HepG2 (cell line): ENCODE data around the gene LLGL2. TPM values are rescaled to one million over a fixed set of nuclear protein-coding genes. Genes with fewer than 3 reads are reported as not detected.

ENCODE experiments used
- AGO2 ChIP-seq: fragments of 200-400 bp; formaldehyde crosslinking; optimal IDR thresholded peaks from 2 replicates; pipeline ENCODE3; 2017; ENCODE audit warnings: mild to moderate bottlenecking, low read depth, low read length, moderate library complexity
- ATAD3A ChIP-seq: sonication (generic); formaldehyde crosslinking; IDR thresholded peaks from 2 replicates; pipeline ENCODE4 v1.4.0; 2020; ENCODE audit warnings: missing genetic modification reagents
- CREB1 ChIP-seq, 2 experiments: fragments of 450-650 bp in 1 of 2; IDR thresholded peaks; 2 replicates each; pipeline ENCODE4 v1.6.1; 2016 to 2017; ENCODE audit warnings: control low read depth in 1 of 2, mild to moderate bottlenecking in 1 of 2, missing compliant biosample characterization in 1 of 2, missing genetic modification characterization in 1 of 2
- E2F1 ChIP-seq: sonication (generic); formaldehyde crosslinking; IDR thresholded peaks from 2 replicates; pipeline ENCODE4 v1.5.0; 2020; ENCODE audit warnings: missing genetic modification reagents
- FOXP1 ChIP-seq, 2 experiments: fragments of 450-650 bp in 1 of 2; IDR thresholded peaks; 2 replicates each; pipeline ENCODE4 v1.6.1; 2017 to 2018; ENCODE audit warnings: antibody characterized with exemption in 1 of 2
- KLF13 ChIP-seq: sonication (generic); formaldehyde crosslinking; IDR thresholded peaks from 2 replicates; pipeline ENCODE4 v1.4.0; 2020; ENCODE audit warnings: mild to moderate bottlenecking, missing genetic modification reagents
- MYC ChIP-seq: sonication (generic); formaldehyde crosslinking; IDR thresholded peaks from 2 replicates; pipeline ENCODE4 v1.9.0; 2021; ENCODE audit warnings: missing genetic modification reagents, borderline replicate concordance
- PHF5A ChIP-seq: IDR thresholded peaks from one replicate; pipeline ENCODE4 v1.6.1; 2018; ENCODE audit warnings: low read depth, missing genetic modification reagents; ENCODE audit not compliant: unreplicated experiment
- POLR2AphosphoS2 ChIP-seq: IDR thresholded peaks from 2 replicates; pipeline ENCODE4 v1.6.1; 2011; ENCODE audit warnings: low read depth, low read length, improper control_type of control experiment
- SKI ChIP-seq: fragments of 450-650 bp; IDR thresholded peaks from one replicate; pipeline ENCODE4 v1.6.1; 2018; ENCODE audit warnings: mild to moderate bottlenecking; ENCODE audit not compliant: partially characterized antibody
- TCF12 ChIP-seq, 2 experiments: fragments of 450-650 bp in 1 of 2; sonication (generic) in 1 of 2; formaldehyde crosslinking in 1 of 2; IDR thresholded peaks; 2 replicates each; pipeline versions ENCODE4 v1.6.1 to v1.8.0; 2017 to 2022; ENCODE audit warnings: antibody characterized with exemption in 1 of 2, mild to moderate bottlenecking in 1 of 2, missing genetic modification reagents in 1 of 2, moderate library complexity in 1 of 2
- USF2 ChIP-seq, 2 experiments: sonication (generic) in 1 of 2; formaldehyde crosslinking in 1 of 2; IDR thresholded peaks; 2 replicates each; pipeline versions ENCODE4 v1.5.1 to v1.6.1; 2011 to 2020; ENCODE audit warnings: borderline replicate concordance in 1 of 2, low read depth in 1 of 2, low read length in 1 of 2, mild to moderate bottlenecking in 1 of 2, missing genetic modification reagents in 1 of 2, moderate library complexity in 1 of 2
- polyA plus RNA-seq, 8 experiments: library from polyadenylated mRNA; depleted of rRNA in 3 of 8; stranded (reverse) in 7 of 8; unstranded in 1 of 8; fragments of >200 nt; fragmentation: Illumina TruSeq in 4 of 8; extraction: Trizol in 4 of 8; gene quantifications; 2 replicates each; pipeline versions ENCODE4 v1.2.1 to v1.2.3, GENCODE V29; 2011 to 2016; ENCODE audit warnings: low read depth in 4 of 8, missing spikeins in 1 of 8, mixed read lengths in 1 of 8; ENCODE audit not compliant: insufficient read depth in 1 of 8
- total RNA-seq, 5 experiments: library from RNA; depleted of rRNA; stranded (reverse); fragments of >200 nt; fragmentation: Illumina TruSeq; extraction: Trizol; gene quantifications; 2 replicates each; pipeline ENCODE4 v1.2.3, GENCODE V29; 2016; ENCODE audit warnings: low read depth in 1 of 5
- TF ChIP-seq, protein P1 (sequence below): sonication (generic); formaldehyde crosslinking; IDR thresholded peaks from 2 replicates; pipeline ENCODE4 v1.8.1; 2023; ENCODE audit warnings: missing genetic modification reagents, mild to moderate bottlenecking, borderline replicate concordance
- TF ChIP-seq, protein P2 (sequence below): sonication (generic); formaldehyde crosslinking; IDR thresholded peaks from 2 replicates; pipeline ENCODE4 v1.9.0; 2021; ENCODE audit warnings: missing genetic modification reagents, borderline replicate concordance
- TF ChIP-seq, protein P3 (sequence below): sonication (generic); formaldehyde crosslinking; IDR thresholded peaks from 2 replicates; pipeline ENCODE4 v1.4.0; 2020; ENCODE audit warnings: missing genetic modification reagents, borderline replicate concordance

The LLGL2 gene
- total and polyA plus RNA-seq, 2 of the 13 experiments (the other 11 are each of a cell fraction or from before 2014, with no cell fraction given): 83.0 to 86.7 TPM

DNA sequence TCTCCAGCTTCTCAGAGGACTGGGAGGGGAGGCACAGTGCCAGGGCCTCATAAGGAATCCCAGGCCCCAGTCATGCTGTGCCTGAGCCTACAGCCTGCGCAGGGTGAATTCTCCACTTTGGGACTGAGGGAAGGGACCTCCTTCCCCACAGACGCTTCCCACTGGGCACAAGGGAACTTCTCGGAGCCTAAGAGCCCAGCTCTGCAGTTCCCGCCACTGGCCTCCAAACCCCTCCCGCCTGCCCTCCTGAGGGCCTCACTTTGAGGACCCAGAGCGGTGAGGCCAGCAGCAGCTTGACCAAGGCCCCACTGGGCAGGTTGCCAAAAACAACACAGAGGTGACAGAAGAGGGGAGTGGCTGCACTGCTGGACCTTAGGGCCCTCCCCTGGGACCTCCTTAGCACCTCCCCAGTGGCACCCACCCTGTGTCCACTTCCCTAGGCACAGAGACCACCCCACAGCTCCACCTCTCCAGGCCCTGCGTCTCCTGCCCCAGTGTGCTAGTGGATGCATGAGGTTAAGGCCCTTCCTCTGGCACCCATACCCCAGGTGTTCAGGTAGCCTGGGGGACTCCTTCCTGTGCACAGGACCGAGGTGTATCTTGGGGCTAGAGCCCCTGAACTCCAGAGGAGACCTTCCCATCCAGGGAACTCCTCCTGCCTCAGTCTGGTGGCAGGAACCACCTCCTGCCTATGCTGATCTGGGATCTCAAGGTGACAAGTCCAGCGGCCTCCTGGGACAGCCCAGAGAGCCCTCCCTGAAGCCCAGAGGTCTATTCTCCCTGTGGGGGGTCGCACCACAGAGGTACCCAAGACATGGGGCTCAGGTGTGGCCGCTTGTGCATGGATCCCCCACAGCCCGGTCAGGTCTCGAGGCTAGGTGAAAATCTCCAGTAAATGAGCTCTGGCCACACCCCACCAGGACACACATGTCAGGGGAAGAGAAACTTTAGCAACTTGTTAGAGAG is 13.6 kb upstream of the LLGL2 start (continued):
- TF ChIP-seq, protein P1, sequence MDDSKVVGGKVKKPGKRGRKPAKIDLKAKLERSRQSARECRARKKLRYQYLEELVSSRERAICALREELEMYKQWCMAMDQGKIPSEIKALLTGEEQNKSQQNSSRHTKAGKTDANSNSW: no peak
- no peak for TF ChIP-seq KLF13
- no peak for TF ChIP-seq FOXP1 (IDR thresholded peaks at IDR 0.05)
- TF ChIP-seq FOXP1 (CRISPR knock-in tag; IDR thresholded peaks at IDR 0.05): peak; percentile 74; the same call in 1 of the 2 replicates
- TF ChIP-seq, protein P2, sequence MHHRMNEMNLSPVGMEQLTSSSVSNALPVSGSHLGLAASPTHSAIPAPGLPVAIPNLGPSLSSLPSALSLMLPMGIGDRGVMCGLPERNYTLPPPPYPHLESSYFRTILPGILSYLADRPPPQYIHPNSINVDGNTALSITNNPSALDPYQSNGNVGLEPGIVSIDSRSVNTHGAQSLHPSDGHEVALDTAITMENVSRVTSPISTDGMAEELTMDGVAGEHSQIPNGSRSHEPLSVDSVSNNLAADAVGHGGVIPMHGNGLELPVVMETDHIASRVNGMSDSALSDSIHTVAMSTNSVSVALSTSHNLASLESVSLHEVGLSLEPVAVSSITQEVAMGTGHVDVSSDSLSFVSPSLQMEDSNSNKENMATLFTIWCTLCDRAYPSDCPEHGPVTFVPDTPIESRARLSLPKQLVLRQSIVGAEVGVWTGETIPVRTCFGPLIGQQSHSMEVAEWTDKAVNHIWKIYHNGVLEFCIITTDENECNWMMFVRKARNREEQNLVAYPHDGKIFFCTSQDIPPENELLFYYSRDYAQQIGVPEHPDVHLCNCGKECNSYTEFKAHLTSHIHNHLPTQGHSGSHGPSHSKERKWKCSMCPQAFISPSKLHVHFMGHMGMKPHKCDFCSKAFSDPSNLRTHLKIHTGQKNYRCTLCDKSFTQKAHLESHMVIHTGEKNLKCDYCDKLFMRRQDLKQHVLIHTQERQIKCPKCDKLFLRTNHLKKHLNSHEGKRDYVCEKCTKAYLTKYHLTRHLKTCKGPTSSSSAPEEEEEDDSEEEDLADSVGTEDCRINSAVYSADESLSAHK (CRISPR knock-in tag): no peak
- no peak for TF ChIP-seq USF2 (IDR thresholded peaks at IDR 0.05; ENCODE audit: low read depth, low read length)
- no peak for TF ChIP-seq USF2 (CRISPR knock-in tag; IDR thresholded peaks at IDR 0.05; ENCODE audit: borderline replicate concordance)
- TF ChIP-seq CREB1 (IDR thresholded peaks at IDR 0.05): no peak
- TF ChIP-seq CREB1 (CRISPR knock-in tag; IDR thresholded peaks at IDR 0.05): no peak; the same call in 1 of the 2 replicates
- peak; percentile 60; the same call in 1 of the 2 replicates for TF ChIP-seq MYC (CRISPR knock-in tag)
- TF ChIP-seq SKI: peak; percentile 66
- peak; percentile 96 for TF ChIP-seq PHF5A (CRISPR knock-in tag)
- TF ChIP-seq TCF12 (IDR thresholded peaks at IDR 0.05): no peak
- TF ChIP-seq TCF12 (CRISPR knock-in tag; IDR thresholded peaks at IDR 0.05): peak; percentile 83; the same call in 1 of the 2 replicates
- TF ChIP-seq E2F1 (CRISPR knock-in tag): peak; percentile 90
- TF ChIP-seq AGO2: peak; percentile 22
- no peak for TF ChIP-seq POLR2AphosphoS2
- TF ChIP-seq ATAD3A (CRISPR knock-in tag): no peak
- TF ChIP-seq, protein P3, sequence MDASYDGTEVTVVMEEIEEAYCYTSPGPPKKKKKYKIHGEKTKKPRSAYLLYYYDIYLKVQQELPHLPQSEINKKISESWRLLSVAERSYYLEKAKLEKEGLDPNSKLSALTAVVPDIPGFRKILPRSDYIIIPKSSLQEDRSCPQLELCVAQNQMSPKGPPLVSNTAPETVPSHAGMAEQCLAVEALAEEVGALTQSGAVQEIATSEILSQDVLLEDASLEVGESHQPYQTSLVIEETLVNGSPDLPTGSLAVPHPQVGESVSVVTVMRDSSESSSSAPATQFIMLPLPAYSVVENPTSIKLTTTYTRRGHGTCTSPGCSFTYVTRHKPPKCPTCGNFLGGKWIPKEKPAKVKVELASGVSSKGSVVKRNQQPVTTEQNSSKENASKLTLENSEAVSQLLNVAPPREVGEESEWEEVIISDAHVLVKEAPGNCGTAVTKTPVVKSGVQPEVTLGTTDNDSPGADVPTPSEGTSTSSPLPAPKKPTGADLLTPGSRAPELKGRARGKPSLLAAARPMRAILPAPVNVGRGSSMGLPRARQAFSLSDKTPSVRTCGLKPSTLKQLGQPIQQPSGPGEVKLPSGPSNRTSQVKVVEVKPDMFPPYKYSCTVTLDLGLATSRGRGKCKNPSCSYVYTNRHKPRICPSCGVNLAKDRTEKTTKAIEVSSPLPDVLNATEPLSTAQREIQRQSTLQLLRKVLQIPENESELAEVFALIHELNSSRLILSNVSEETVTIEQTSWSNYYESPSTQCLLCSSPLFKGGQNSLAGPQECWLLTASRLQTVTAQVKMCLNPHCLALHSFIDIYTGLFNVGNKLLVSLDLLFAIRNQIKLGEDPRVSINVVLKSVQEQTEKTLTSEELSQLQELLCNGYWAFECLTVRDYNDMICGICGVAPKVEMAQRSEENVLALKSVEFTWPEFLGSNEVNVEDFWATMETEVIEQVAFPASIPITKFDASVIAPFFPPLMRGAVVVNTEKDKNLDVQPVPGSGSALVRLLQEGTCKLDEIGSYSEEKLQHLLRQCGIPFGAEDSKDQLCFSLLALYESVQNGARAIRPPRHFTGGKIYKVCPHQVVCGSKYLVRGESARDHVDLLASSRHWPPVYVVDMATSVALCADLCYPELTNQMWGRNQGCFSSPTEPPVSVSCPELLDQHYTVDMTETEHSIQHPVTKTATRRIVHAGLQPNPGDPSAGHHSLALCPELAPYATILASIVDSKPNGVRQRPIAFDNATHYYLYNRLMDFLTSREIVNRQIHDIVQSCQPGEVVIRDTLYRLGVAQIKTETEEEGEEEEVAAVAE (CRISPR knock-in tag): peak; percentile 74; the same call in 1 of the 2 replicates
